ENCODE measurements around the gene GLI3.

The GLI3 gene

DNA sequence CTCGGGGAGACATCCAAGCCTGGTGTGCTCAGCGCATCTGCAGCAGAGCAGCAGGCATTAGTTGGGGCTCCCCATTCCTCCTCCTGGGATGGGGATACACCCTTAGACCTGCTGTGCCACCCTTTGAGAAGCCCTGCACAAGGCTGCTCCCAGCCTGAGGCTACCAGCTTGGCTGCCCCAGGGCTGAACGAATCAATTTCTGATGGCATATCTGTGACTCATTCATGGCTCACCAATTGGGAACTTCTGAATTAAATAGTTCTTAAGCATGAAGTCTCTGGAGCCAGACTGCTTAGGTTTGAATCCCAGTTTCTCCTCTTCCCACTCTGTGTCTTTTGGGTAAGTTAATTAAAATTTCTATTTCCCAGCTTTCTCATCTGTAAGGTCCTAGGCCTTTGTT is 16.3 kb upstream of the GLI3 start:
- peaks cover 25% of the 10 kb centered on the region for H3K9me3 Mint-ChIP-seq
- H3K4me3 Mint-ChIP-seq, result no peak overlapping the region
- peaks cover 3% of the 10 kb centered on the region for H3K27me3 Mint-ChIP-seq (ENCODE audit: low read depth, poor library complexity)
- TF ChIP-seq, protein P1, sequence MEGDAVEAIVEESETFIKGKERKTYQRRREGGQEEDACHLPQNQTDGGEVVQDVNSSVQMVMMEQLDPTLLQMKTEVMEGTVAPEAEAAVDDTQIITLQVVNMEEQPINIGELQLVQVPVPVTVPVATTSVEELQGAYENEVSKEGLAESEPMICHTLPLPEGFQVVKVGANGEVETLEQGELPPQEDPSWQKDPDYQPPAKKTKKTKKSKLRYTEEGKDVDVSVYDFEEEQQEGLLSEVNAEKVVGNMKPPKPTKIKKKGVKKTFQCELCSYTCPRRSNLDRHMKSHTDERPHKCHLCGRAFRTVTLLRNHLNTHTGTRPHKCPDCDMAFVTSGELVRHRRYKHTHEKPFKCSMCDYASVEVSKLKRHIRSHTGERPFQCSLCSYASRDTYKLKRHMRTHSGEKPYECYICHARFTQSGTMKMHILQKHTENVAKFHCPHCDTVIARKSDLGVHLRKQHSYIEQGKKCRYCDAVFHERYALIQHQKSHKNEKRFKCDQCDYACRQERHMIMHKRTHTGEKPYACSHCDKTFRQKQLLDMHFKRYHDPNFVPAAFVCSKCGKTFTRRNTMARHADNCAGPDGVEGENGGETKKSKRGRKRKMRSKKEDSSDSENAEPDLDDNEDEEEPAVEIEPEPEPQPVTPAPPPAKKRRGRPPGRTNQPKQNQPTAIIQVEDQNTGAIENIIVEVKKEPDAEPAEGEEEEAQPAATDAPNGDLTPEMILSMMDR (IDR thresholded peaks at IDR 0.05), result no peak
- DNase-seq, result no peak
- H3K27ac Mint-ChIP-seq, result no peak overlapping the region
- peaks cover 6% of the 10 kb centered on the region for H3K36me3 Mint-ChIP-seq (ENCODE audit: low read depth)
- no peaks in the 10 kb centered on the region for H3K4me1 Mint-ChIP-seq

DNA sequence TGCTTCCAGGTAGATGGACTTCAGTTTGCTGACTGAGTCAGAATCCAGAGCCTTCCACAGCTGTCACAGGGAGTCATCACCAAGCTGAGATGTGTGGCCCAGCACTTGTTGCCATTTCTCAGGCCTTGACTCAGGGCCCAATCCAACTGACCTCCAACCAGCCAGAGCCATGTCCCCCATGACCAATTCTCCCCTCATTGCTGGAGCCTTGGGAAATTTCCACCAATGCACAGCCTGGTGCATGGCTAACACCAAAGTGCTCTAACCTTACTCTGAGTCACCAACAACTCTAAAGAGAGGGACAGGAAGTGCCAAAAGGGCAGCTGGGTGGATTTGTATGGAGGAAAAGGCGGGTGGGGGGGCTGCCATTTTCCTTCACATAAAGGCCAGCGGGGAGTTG is 13.4 kb upstream of the GLI3 start:
- DNase-seq, result no peak
- TF ChIP-seq, protein P1 (IDR thresholded peaks at IDR 0.05), result no peak
- H3K36me3 Mint-ChIP-seq (ENCODE audit: low read depth), result peaks cover 6% of the 10 kb centered on the region
- no peak overlapping the region for H3K4me3 Mint-ChIP-seq
- H3K27ac Mint-ChIP-seq, result no peak overlapping the region
- peaks cover 3% of the 10 kb centered on the region for H3K27me3 Mint-ChIP-seq (ENCODE audit: low read depth, poor library complexity)
- peaks cover 22% of the 10 kb centered on the region for H3K9me3 Mint-ChIP-seq
- H3K4me1 Mint-ChIP-seq, result no peaks in the 10 kb centered on the region

DNA sequence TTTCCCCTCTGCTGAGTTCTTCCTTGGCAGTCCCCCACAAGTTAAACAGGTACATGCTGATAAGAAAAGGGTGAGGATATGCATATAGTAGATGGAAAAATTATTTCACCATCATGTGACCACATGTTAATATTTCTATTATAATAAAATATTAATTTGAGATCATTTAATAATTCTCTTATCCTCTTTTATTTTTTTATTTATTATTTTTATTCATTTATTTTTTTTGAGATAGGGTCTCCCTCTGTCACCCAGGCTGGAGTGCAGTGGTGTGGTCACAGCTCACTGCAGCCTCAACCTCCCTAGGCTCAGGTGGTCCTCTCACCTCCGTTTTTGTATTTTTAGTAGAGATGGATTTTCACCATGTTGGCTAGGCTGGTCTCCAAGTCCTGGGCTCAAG is 11.6 kb upstream of the GLI3 start:
- DNase-seq, result no peak
- Mint-ChIP-seq H3K36me3 (ENCODE audit: low read depth) (peaks cover 6% of the 10 kb centered on the region), H3K9me3 (peaks cover 22% of the 10 kb centered on the region), H3K4me3 (no peak overlapping the region), H3K27ac (no peak overlapping the region), H3K4me1 (no peaks in the 10 kb centered on the region), H3K27me3 (ENCODE audit: low read depth, poor library complexity) (peaks cover 3% of the 10 kb centered on the region)
- TF ChIP-seq, protein P1 (IDR thresholded peaks at IDR 0.05), result no peak

DNA sequence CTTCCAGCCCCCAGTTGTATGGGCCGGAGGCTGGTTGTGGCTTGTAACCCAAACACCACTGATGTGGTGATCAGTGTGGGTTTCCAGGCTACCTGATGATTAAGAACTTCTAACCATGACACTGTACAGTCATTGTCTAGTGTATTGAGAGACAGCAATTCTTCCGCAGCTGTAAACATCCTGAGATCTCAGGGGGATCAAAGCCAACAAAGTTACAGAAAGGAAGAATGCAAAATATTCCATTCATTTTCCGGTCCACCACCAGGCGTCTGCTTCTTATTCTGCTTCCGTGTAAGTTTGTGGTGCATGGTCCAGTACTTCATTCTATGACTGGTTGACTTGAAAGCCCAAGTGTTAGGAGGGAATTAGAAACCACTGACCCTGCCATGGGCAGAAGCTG is 10.3 kb upstream of the GLI3 start:
- peaks cover 8% of the 10 kb centered on the region for H3K27me3 Mint-ChIP-seq (ENCODE audit: low read depth, poor library complexity)
- no peak for DNase-seq
- peaks cover 21% of the 10 kb centered on the region for H3K9me3 Mint-ChIP-seq
- H3K4me3 Mint-ChIP-seq, result no peak overlapping the region
- TF ChIP-seq, protein P1 (IDR thresholded peaks at IDR 0.05), result no peak
- H3K36me3 Mint-ChIP-seq (ENCODE audit: low read depth), result peaks cover 6% of the 10 kb centered on the region
- no peak overlapping the region for H3K27ac Mint-ChIP-seq
- peaks cover 7% of the 10 kb centered on the region for H3K4me1 Mint-ChIP-seq

DNA sequence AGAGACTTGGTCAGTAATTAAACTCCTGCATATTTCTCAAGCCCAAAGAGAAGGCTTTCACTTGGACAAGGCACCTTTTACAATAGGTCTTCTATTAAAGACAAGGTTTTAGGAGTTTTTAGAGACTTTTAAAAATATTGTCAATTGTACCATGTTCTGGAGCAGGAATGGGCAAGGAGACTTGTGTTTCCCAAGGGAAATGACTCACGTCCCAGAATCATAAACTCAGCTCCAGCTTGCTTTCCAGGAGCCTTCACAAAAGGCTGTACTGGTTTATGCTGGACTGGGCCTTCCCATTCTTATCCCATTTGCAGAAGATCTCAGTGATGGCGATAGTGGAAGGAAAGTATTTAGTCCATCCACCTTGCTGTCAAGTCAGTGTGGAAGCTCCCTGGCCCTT is 7.8 kb upstream of the GLI3 start:
- Mint-ChIP-seq H3K9me3 (no peaks in the 10 kb centered on the region), H3K4me3 (no peak overlapping the region), H3K4me1 (peaks cover 31% of the 10 kb centered on the region), H3K27me3 (ENCODE audit: low read depth, poor library complexity) (peaks cover 11% of the 10 kb centered on the region), H3K27ac (no peak overlapping the region), H3K36me3 (ENCODE audit: low read depth) (no peaks in the 10 kb centered on the region)
- TF ChIP-seq, protein P1 (IDR thresholded peaks at IDR 0.05), result no peak
- DNase-seq, result no peak

DNA sequence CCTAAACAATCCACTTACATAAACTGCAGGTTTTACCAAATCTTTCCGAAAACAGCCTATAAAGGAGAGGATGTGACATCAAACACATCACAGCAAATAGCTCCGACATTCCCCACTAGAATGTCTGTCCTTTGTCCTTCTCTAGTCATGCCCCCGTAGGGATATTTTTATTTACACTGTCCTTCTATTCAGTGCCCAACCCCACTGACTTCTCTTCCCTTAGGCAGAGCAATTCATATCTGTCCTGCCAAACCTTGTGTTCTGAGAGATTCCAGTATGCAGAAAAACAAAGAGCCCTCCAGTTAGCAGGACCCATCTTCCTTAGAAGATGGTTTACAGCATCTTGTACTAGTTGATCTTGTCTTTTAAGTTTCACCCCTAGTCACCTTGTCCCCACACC is 5.4 kb upstream of the GLI3 start:
- no peak overlapping the region for H3K4me3 Mint-ChIP-seq
- no peaks in the 10 kb centered on the region for H3K36me3 Mint-ChIP-seq (ENCODE audit: low read depth)
- peaks cover 11% of the 10 kb centered on the region for H3K27me3 Mint-ChIP-seq (ENCODE audit: low read depth, poor library complexity)
- TF ChIP-seq, protein P1 (IDR thresholded peaks at IDR 0.05), result no peak
- no peaks in the 10 kb centered on the region for H3K9me3 Mint-ChIP-seq
- peaks cover 50% of the 10 kb centered on the region for H3K4me1 Mint-ChIP-seq
- DNase-seq, result no peak
- H3K27ac Mint-ChIP-seq, result no peak overlapping the region
